BE2C (cell line): ENCODE data around the gene PRDM15.

Experiments
- DNase-seq: peaks from one replicate; pipeline ENCODE4 v3.0.0-alpha.2; 2020
- H3K27me3 ChIP-seq: fragments of 250-450 bp; sonication (Bioruptor Pico); 2 replicates; pipeline ENCODE4 v1.5.1; 2020; ENCODE audit warnings: mild to moderate bottlenecking
- H3K36me3 ChIP-seq: fragments of 250-450 bp; sonication (Bioruptor Pico); 2 replicates; pipeline ENCODE4 v1.5.1; 2020; ENCODE audit warnings: mild to moderate bottlenecking
- H3K4me1 ChIP-seq: fragments of 250-450 bp; sonication (Bioruptor Pico); 2 replicates; pipeline ENCODE4 v1.5.1; 2020
- H3K4me3 ChIP-seq: 2 replicates; pipeline ENCODE4 v1.5.1; 2011; ENCODE audit warnings: low read depth, low read length
- H3K9me3 ChIP-seq: fragments of 250-450 bp; sonication (Bioruptor Pico); 2 replicates; pipeline ENCODE4 v1.5.1; 2020
- CTCF ChIP-seq: IDR thresholded peaks from 2 replicates; pipeline ENCODE4 v1.5.1; 2012; ENCODE audit warnings: mild to moderate bottlenecking, low read depth, low read length

PRDM15 gene

GRCh38 chr21:41800425-41801320 is 78.5 kb downstream of the PRDM15 start:
- no peaks in the 10 kb centered on the region for H3K27me3 ChIP-seq
- H3K4me3 ChIP-seq: no peak overlapping the region
- no peak for DNase-seq
- TF ChIP-seq CTCF: no peak
- peaks cover 13% of the 10 kb centered on the region for H3K36me3 ChIP-seq
- H3K4me1 ChIP-seq: no peaks in the 10 kb centered on the region
- no peaks in the 10 kb centered on the region for H3K9me3 ChIP-seq

GRCh38 chr21:41799763-41800162 is 79.4 kb downstream of the PRDM15 start:
- no peaks in the 10 kb centered on the region for H3K27me3 ChIP-seq
- no peak for TF ChIP-seq CTCF
- no peaks in the 10 kb centered on the region for H3K4me1 ChIP-seq
- no peak for DNase-seq
- H3K4me3 ChIP-seq: no peak overlapping the region
- H3K9me3 ChIP-seq: no peaks in the 10 kb centered on the region
- peaks cover 13% of the 10 kb centered on the region for H3K36me3 ChIP-seq

- DNase-seq: no peak
- no peaks in the 10 kb centered on the region for H3K9me3 ChIP-seq
- no peak overlapping the region for H3K4me3 ChIP-seq
- H3K36me3 ChIP-seq: peaks cover 13% of the 10 kb centered on the region
- no peaks in the 10 kb centered on the region for H3K27me3 ChIP-seq
- no peak for TF ChIP-seq CTCF
- no peaks in the 10 kb centered on the region for H3K4me1 ChIP-seq
These were observed 80.8 kb downstream of the PRDM15 start for GRCh38 chr21:41798326-41798725.

- H3K36me3 ChIP-seq: peaks cover 13% of the 10 kb centered on the region
- H3K4me1 ChIP-seq: no peaks in the 10 kb centered on the region
- no peak for DNase-seq
- no peaks in the 10 kb centered on the region for H3K27me3 ChIP-seq
- H3K9me3 ChIP-seq: no peaks in the 10 kb centered on the region
- H3K4me3 ChIP-seq: no peak overlapping the region
- TF ChIP-seq CTCF: no peak
These were observed 82.6 kb downstream of the PRDM15 start for GRCh38 chr21:41796476-41797080.

- DNase-seq: no peak
- H3K36me3 ChIP-seq: peaks cover 5% of the 10 kb centered on the region; the same call in 1 of the 2 replicates
- no peaks in the 10 kb centered on the region for H3K4me1 ChIP-seq
- no peak overlapping the region for H3K4me3 ChIP-seq
- no peaks in the 10 kb centered on the region for H3K9me3 ChIP-seq
- no peaks in the 10 kb centered on the region for H3K27me3 ChIP-seq
- no peak for TF ChIP-seq CTCF
These were observed 83.4 kb downstream of the PRDM15 start for GRCh38 chr21:41795726-41796125.

GRCh38 chr21:41794600-41794999 is 84.5 kb downstream of the PRDM15 start:
- no peaks in the 10 kb centered on the region for H3K4me1 ChIP-seq
- H3K36me3 ChIP-seq: peaks cover 5% of the 10 kb centered on the region; the same call in 1 of the 2 replicates

More at GRCh38 chr21:41794600-41794999, 84.5 kb downstream of the PRDM15 start:
- no peaks in the 10 kb centered on the region for H3K9me3 ChIP-seq
- no peaks in the 10 kb centered on the region for H3K27me3 ChIP-seq
- no peak for TF ChIP-seq CTCF
- no peak for DNase-seq
- no peak overlapping the region for H3K4me3 ChIP-seq
